ENCODE results near the gene LRRC75A. TPM values are rescaled to one million over a fixed set of nuclear protein-coding genes. Genes with fewer than 3 reads are reported as not detected.

The LRRC75A gene
- total and polyA plus RNA-seq, 2 of the 13 experiments (the other 11 are each of a cell fraction or from before 2014, with no cell fraction given), result 0.03 TPM; not detected in 1

DNA sequence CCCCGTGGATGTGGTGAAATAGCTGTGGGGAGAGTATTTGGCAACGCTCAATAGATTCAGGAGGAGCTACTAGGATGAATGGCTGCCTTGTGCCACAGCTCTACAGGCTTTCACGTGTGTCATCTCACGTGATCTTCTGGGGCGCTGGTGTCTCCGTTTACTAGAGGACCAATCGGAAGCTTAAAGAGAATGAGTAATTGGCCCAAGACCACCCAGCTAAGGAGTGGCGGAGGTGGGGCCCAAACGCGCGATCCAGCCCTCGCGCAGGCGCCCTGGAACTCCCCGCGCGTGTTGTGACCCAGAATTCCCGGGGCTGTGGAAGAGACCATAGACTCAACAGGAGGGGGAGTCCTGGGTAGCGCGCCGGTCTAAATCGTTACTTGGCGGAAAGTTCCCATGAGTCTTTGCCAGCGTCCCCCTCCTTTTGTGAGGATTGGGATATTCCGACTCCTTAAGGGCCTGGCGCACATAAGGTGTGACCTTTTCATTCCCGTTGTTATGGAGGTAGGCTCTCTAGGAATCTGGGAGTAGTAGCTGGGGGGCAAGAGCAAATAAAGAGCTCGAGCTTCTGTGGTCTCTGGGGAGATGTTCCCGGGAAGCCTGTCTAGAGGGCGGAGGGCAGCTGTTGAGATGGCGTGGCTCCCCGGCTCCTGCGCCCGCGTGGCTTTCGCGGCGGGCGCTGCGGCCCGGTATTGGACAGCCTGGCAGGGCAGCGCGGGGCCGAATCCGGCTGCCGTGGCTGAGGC is 53.3 kb downstream of the LRRC75A start (continued):
- TF ChIP-seq, protein P1, sequence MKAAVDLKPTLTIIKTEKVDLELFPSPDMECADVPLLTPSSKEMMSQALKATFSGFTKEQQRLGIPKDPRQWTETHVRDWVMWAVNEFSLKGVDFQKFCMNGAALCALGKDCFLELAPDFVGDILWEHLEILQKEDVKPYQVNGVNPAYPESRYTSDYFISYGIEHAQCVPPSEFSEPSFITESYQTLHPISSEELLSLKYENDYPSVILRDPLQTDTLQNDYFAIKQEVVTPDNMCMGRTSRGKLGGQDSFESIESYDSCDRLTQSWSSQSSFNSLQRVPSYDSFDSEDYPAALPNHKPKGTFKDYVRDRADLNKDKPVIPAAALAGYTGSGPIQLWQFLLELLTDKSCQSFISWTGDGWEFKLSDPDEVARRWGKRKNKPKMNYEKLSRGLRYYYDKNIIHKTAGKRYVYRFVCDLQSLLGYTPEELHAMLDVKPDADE (CRISPR knock-in tag; IDR thresholded peaks at IDR 0.05), result no peak
- TF ChIP-seq THAP9 (CRISPR knock-in tag; IDR thresholded peaks at IDR 0.05; ENCODE audit: borderline replicate concordance) (peak; percentile 80; the same call in 1 of the 2 replicates), CCAR2 (optimal IDR thresholded peaks at IDR 0.05; ENCODE audit: low read depth, low read length) (peak; percentile 60), RBAK (CRISPR knock-in tag; IDR thresholded peaks at IDR 0.05) (no peak), PRPF4 (IDR thresholded peaks at IDR 0.05; ENCODE audit: low read depth, low read length, poor library complexity, severe bottlenecking) (no peak), RCOR2 (CRISPR knock-in tag; IDR thresholded peaks at IDR 0.05) (no peak), CHD2 (IDR thresholded peaks at IDR 0.05; ENCODE audit: low read depth, low read length) (0 out of 2 replicates have a peak, but pooled peaks have one; percentile 43), HOXD1 (CRISPR knock-in tag; IDR thresholded peaks at IDR 0.05) (peak; percentile 99), KDM3A (CRISPR knock-in tag; IDR thresholded peaks at IDR 0.05; ENCODE audit: low read depth) (peak; percentile 54), PTBP1 (IDR thresholded peaks at IDR 0.05; ENCODE audit: low read depth, low read length, poor library complexity, severe bottlenecking) (no peak), ATF7 (IDR thresholded peaks at IDR 0.05) (peak; percentile 81), ATF7 (CRISPR knock-in tag; IDR thresholded peaks at IDR 0.05) (no peak; the same call in 1 of the 2 replicates), ZNF451 (CRISPR knock-in tag; IDR thresholded peaks at IDR 0.05) (no peak), ZFP36 (IDR thresholded peaks at IDR 0.05; ENCODE audit: borderline replicate concordance, low read depth, low read length, partially characterized antibody) (no peak), ZNF160 (CRISPR knock-in tag; IDR thresholded peaks at IDR 0.05) (peak; percentile 16; the same call in 1 of the 2 replicates), ZNF530 (CRISPR knock-in tag; IDR thresholded peaks at IDR 0.05; ENCODE audit: low read depth) (no peak), DDIT3 (CRISPR knock-in tag; IDR thresholded peaks at IDR 0.05) (no peak), U2AF2 (IDR thresholded peaks at IDR 0.05; ENCODE audit: low read depth, low read length) (no peak), MTF1 (CRISPR knock-in tag; IDR thresholded peaks at IDR 0.05) (peak; percentile 23; the same call in 1 of the 2 replicates)
- TF ChIP-seq, protein P2, sequence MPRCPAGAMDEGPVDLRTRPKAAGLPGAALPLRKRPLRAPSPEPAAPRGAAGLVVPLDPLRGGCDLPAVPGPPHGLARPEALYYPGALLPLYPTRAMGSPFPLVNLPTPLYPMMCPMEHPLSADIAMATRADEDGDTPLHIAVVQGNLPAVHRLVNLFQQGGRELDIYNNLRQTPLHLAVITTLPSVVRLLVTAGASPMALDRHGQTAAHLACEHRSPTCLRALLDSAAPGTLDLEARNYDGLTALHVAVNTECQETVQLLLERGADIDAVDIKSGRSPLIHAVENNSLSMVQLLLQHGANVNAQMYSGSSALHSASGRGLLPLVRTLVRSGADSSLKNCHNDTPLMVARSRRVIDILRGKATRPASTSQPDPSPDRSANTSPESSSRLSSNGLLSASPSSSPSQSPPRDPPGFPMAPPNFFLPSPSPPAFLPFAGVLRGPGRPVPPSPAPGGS (CRISPR knock-in tag; IDR thresholded peaks at IDR 0.05), result peak; percentile 31; the same call in 1 of the 2 replicates
